ENCODE data around the gene TJP2.

The TJP2 gene

DNA sequence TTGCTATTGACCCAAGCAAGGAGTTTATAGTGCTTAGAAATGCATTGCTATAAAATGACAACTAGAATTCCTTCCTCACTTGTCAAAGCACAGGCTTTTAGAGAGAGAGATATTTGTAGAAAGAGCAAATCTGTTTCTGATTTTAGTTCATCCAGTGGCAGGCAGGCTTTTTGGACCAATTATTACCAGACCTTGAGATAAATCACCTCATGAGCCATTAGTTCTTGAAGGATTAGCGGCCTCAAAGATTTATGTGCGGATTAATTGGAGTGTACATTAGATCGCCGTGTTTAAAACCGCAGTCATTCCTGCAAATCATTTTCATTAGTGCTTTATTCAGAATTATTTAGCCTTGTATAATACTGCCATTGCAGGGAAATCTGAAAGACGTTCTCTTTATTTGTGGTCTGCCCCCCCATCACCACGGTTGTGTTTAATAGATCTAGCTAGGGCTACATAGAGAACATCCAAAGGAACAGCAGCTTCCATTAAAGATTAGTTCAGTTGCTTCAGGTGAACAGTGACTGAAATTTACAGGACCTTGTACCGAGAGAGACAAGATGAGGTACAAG is 28.8 kb upstream of the TJP2 start:
- DNase-seq (ENCODE audit: low spot score): no peak
- in situ Hi-C loops (cut with MboI; ENCODE audit: low sequenced_read_pairs, unreplicated experiment): no loop called here
- no peak for TF ChIP-seq CTCF (IDR thresholded peaks at IDR 0.05; ENCODE audit: borderline replicate concordance, control extremely low read depth, extremely low read depth, insufficient read depth, missing control alignments)

DNA sequence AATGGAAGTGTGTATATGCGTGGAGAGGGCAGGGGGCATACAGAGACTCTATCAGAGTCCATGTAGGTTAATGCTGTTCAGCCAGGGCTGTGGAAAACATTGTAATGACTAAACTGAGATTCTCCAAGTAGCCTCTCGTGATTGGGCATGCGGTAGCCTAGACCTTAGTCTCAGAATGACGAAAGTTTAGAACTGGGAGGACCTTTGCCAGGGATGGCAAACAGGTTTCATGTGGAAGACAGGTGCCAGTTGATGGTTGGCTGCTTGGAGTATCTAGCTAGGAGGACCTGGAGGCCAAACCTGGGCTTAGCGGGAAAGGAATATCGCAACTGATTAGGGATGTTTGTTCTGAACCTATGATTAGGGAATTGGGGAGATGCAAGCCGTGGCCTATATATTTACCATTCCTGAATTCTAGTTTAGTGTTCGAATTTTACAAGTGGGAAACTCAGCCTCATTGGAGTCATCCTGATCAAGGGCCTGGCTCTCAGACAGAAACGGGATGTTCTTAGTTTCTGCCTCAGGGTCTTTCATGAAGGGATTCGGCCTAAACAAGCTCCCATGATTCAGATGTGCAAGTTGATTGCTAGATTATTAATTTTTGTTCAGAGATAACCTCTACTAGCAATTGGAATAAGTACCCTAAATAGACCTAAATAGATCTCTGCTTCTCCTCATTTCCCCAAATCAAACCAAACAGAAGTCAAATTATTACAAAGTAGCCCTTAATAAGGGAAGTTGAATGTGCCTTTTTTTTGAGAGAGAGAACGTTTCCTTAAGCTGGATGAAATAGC is 26.8 kb upstream of the TJP2 start:
- in situ Hi-C loops (cut with MboI; ENCODE audit: low sequenced_read_pairs, unreplicated experiment): no loop called here
- TF ChIP-seq CTCF (IDR thresholded peaks at IDR 0.05; ENCODE audit: borderline replicate concordance, control extremely low read depth, extremely low read depth, insufficient read depth, missing control alignments): no peak

GRCh38 chr9:69149321-69149807 is 24.7 kb upstream of the TJP2 start:
- TF ChIP-seq CTCF (IDR thresholded peaks at IDR 0.05; ENCODE audit: borderline replicate concordance, control extremely low read depth, extremely low read depth, insufficient read depth, missing control alignments): no peak
- in situ Hi-C loops (cut with MboI; ENCODE audit: low sequenced_read_pairs, unreplicated experiment): no loop called here
- no peak for DNase-seq (ENCODE audit: low spot score)

More for the DNA sequence above, 26.8 kb upstream of the TJP2 start:
- no peak for DNase-seq (ENCODE audit: low spot score)

- DNase-seq (ENCODE audit: low spot score): no peak
- TF ChIP-seq CTCF (IDR thresholded peaks at IDR 0.05; ENCODE audit: borderline replicate concordance, control extremely low read depth, extremely low read depth, insufficient read depth, missing control alignments): no peak
- in situ Hi-C loops (cut with MboI; ENCODE audit: low sequenced_read_pairs, unreplicated experiment): no loop called here
Measured at GRCh38 chr9:69151506-69151905, 22.6 kb upstream of the TJP2 start.

- DNase-seq (ENCODE audit: low spot score): no peak
- in situ Hi-C loops (cut with MboI; ENCODE audit: low sequenced_read_pairs, unreplicated experiment): no loop called here
- TF ChIP-seq CTCF (IDR thresholded peaks at IDR 0.05; ENCODE audit: borderline replicate concordance, control extremely low read depth, extremely low read depth, insufficient read depth, missing control alignments): no peak
Measured at GRCh38 chr9:69153707-69154521, 20.2 kb upstream of the TJP2 start.

- in situ Hi-C loops (cut with MboI; ENCODE audit: low sequenced_read_pairs, unreplicated experiment): no loop called here
- peak; percentile 65 for DNase-seq (ENCODE audit: low spot score)
- TF ChIP-seq CTCF (IDR thresholded peaks at IDR 0.05; ENCODE audit: borderline replicate concordance, control extremely low read depth, extremely low read depth, insufficient read depth, missing control alignments): no peak
Measured at GRCh38 chr9:69155341-69156030, 18.6 kb upstream of the TJP2 start.

Data from GM13976 (cell line).